Measurements from ENCODE around the gene NOC3L. TPM values are rescaled to one million over a fixed set of nuclear protein-coding genes. Genes with fewer than 3 reads are reported as not detected.

The NOC3L gene
- total and polyA plus RNA-seq, 9 of the 15 experiments (the other 6 are each of a cell fraction or from before 2014, with no cell fraction given) = 23.8 to 57.6 (median 32.6) TPM

DNA sequence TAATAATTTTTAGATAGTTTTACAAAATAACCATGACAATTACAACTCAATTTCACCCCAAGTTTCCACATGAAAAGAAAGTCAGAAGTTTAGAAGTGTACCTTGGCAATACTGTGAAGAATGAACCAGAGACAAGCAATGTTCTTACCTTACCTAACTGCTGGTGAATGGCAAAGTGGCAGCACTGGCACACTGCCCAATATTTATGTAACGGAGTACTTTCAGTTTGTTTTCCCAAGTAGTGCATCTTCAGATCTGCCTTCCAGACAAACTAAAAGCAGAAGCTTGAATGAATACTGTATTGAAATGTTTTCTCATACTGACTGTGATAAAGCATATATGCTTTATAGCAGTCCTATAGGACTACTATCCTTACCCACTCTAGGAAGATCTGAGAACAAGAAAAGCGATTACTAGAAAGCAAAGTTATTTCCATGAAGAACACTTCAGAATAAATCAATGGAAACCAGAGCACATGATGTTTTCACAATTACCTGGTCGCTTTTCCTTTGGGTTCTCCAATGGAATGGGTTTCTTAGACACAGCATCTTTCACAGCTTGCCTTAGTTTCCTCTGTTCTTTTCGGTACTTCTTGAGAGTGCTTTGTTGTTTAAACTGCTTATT lies 1.5 kb downstream of the NOC3L start:
- Histone ChIP-seq H3K4me2 (ENCODE audit: insufficient read depth, low read length) (peak overlapping the region; percentile 89), H3K9ac (ENCODE audit: insufficient read depth in 1 of 2, low read depth in 2 of 2, low read length in 2 of 2) (peak overlapping the region in 1 of 2 experiments; percentile 79; a peak in 2 of 4 replicates), H3K27ac (ENCODE audit: extremely low read depth, low read depth, low read length) (no peak overlapping the region), H3K9me1 (ENCODE audit: control insufficient read depth, insufficient read depth, low read length) (no peaks in the 10 kb centered on the region), H4K20me1 (replicated peaks; ENCODE audit: control insufficient read depth, insufficient read depth, low read length) (no peaks in the 10 kb centered on the region), H3K27me3 (ENCODE audit: control insufficient read depth in 2 of 2, insufficient read depth in 2 of 2, low read length in 2 of 2) (no peaks in the 10 kb centered on the region), H3K4me1 (replicated peaks in 1 of 2; ENCODE audit: control insufficient read depth in 2 of 2, insufficient read depth in 2 of 2, low read length in 2 of 2) (peaks cover 3 to 5% of the 10 kb centered on the region in 2 experiments; a peak in 4 of 5 replicates), H3K79me2 (ENCODE audit: control insufficient read depth, insufficient read depth, low read length) (peaks cover 43% of the 10 kb centered on the region), H3K36me3 (ENCODE audit: control insufficient read depth, insufficient read depth, low read length) (peaks cover 42% of the 10 kb centered on the region), H2AFZ (ENCODE audit: low read depth, low read length) (no peak overlapping the region), H3K9me3 (replicated peaks; ENCODE audit: control insufficient read depth, insufficient read depth, low read depth, low read length) (no peaks in the 10 kb centered on the region), H3K4me3 (peak overlapping the region; percentile 86)
- 24% methylated on average over 4 of the region's 4 CpGs for WGBS (ENCODE audit: insufficient coverage, low coverage, missing lambda C conversion rate)
- BruUV-seq (replicated peaks) = no TSS peak
- DNase-seq (ENCODE audit: extremely low read depth in 1 of 4, low spot score in 3 of 4) = no peak
- in situ Hi-C loops (cut with MboI) (no loop called here), intact Hi-C loops (cut with micrococcal nuclease) (loop anchor here (5.0 kb wide), 1 partner anchor 81 kb away; no protein-coding TSS in a partner anchor)
- no peak for FAIRE-seq
- peak; percentile 66 for TF ChIP-seq NFIC (IDR thresholded peaks at IDR 0.05)
- no peak for TF ChIP-seq IRF9 (tag; IDR thresholded peaks at IDR 0.05)
- TF ChIP-seq TEAD2 (tag; IDR thresholded peaks at IDR 0.05) = no peak
- POLR2A ChIA-PET = interaction anchor here (1.3 kb wide), 1 partner anchor 21 kb away, joined by 5 read pairs; no protein-coding TSS in a partner anchor
- no peak for ATAC-seq
- CTCF ChIA-PET (ENCODE audit: low intra/inter-chr PET ratio) = no interaction called here

- no peaks in the 10 kb centered on the region for H3K27me3 ChIP-seq (ENCODE audit: control insufficient read depth in 2 of 2, insufficient read depth in 2 of 2, low read length in 2 of 2)
- no TSS peak for BruUV-seq (replicated peaks)
- no peak for DNase-seq (ENCODE audit: extremely low read depth in 1 of 4, low spot score in 3 of 4)
- POLR2A ChIA-PET = no interaction called here
- peaks cover 3 to 5% of the 10 kb centered on the region in 2 experiments; a peak in 4 of 5 replicates for H3K4me1 ChIP-seq (replicated peaks in 1 of 2; ENCODE audit: control insufficient read depth in 2 of 2, insufficient read depth in 2 of 2, low read length in 2 of 2)
- H3K9ac ChIP-seq (ENCODE audit: insufficient read depth in 1 of 2, low read depth in 2 of 2, low read length in 2 of 2) = no peak overlapping the region
- H2AFZ ChIP-seq (ENCODE audit: low read depth, low read length) = no peak overlapping the region
- H3K9me1 ChIP-seq (ENCODE audit: control insufficient read depth, insufficient read depth, low read length) = no peaks in the 10 kb centered on the region
- no peak overlapping the region for H3K4me2 ChIP-seq (ENCODE audit: insufficient read depth, low read length)
- H3K36me3 ChIP-seq (ENCODE audit: control insufficient read depth, insufficient read depth, low read length) = peaks cover 70% of the 10 kb centered on the region
- no peak for FAIRE-seq
- in situ Hi-C loops (cut with MboI) (no loop called here), intact Hi-C loops (cut with micrococcal nuclease) (no loop called here)
- no peaks in the 10 kb centered on the region for H3K9me3 ChIP-seq (replicated peaks; ENCODE audit: control insufficient read depth, insufficient read depth, low read depth, low read length)
- no peak overlapping the region for H3K27ac ChIP-seq (ENCODE audit: extremely low read depth, low read depth, low read length)
- TF ChIP-seq, protein P1, sequence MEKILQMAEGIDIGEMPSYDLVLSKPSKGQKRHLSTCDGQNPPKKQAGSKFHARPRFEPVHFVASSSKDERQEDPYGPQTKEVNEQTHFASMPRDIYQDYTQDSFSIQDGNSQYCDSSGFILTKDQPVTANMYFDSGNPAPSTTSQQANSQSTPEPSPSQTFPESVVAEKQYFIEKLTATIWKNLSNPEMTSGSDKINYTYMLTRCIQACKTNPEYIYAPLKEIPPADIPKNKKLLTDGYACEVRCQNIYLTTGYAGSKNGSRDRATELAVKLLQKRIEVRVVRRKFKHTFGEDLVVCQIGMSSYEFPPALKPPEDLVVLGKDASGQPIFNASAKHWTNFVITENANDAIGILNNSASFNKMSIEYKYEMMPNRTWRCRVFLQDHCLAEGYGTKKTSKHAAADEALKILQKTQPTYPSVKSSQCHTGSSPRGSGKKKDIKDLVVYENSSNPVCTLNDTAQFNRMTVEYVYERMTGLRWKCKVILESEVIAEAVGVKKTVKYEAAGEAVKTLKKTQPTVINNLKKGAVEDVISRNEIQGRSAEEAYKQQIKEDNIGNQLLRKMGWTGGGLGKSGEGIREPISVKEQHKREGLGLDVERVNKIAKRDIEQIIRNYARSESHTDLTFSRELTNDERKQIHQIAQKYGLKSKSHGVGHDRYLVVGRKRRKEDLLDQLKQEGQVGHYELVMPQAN (IDR thresholded peaks at IDR 0.05; ENCODE audit: borderline replicate concordance) = no peak
- TF ChIP-seq HMG20B (CRISPR knock-in tag; IDR thresholded peaks at IDR 0.05) = no peak
- TF ChIP-seq NCOA6 (IDR thresholded peaks at IDR 0.05) = no peak
- TF ChIP-seq PPARD (CRISPR knock-in tag; IDR thresholded peaks at IDR 0.05) = no peak
- TF ChIP-seq SIRT6 (IDR thresholded peaks at IDR 0.05; ENCODE audit: low read depth, low read length) = no peak
- no peak for ATAC-seq
- CTCF ChIA-PET (ENCODE audit: low intra/inter-chr PET ratio) = no interaction called here
- no peak overlapping the region for H3K4me3 ChIP-seq
- peaks cover 43% of the 10 kb centered on the region for H3K79me2 ChIP-seq (ENCODE audit: control insufficient read depth, insufficient read depth, low read length)
- no peaks in the 10 kb centered on the region for H4K20me1 ChIP-seq (replicated peaks; ENCODE audit: control insufficient read depth, insufficient read depth, low read length)
- WGBS (ENCODE audit: insufficient coverage, low coverage, missing lambda C conversion rate) = 30% methylated on average over 2 of the region's 2 CpGs
Measured at GRCh38 chr10:94358480-94358879, 4.3 kb downstream of the NOC3L start.
